Measurements from ENCODE around the gene FANCM.
A peak's percentile ranks its signal among the peaks of the same experiment; 100 is the strongest.

The FANCM gene

GRCh38 chr14:45246691-45247090 is 111.0 kb downstream of the FANCM start:
- DNase-seq, result peak; percentile 65

- DNase-seq, result no peak
Measured at GRCh38 chr14:45247427-45247826, 111.7 kb downstream of the FANCM start.

- DNase-seq, result peak; percentile 46
Measured at GRCh38 chr14:45249856-45250575, 114.3 kb downstream of the FANCM start.

Measured in activated CD4-positive, alpha-beta T cell treated with anti-CD3 and anti-CD28 coated beads, Interleukin-10, Interleukin-2, amounts not matched to agents 100 ng/mL and 50 ng/mL, durations not matched to agents 16 hours and 8 hours (primary cell).